Raji (cell line): ENCODE measurements around the gene LRFN2.

Experiments used
- POLR2A ChIP-seq: IDR thresholded peaks from 2 replicates; pipeline ENCODE4 v1.6.1; 2011; ENCODE audit warnings: low read depth, low read length, control low read depth; ENCODE audit not compliant: insufficient read depth

Gene LRFN2

GRCh38 chr6:40606526-40606925, 19.4 kb upstream of the LRFN2 start:
- TF ChIP-seq POLR2A, result no peak

- no peak for TF ChIP-seq POLR2A
Measured at GRCh38 chr6:40604082-40604481, 16.9 kb upstream of the LRFN2 start.

GRCh38 chr6:40599555-40599954, 12.4 kb upstream of the LRFN2 start:
- TF ChIP-seq POLR2A, result no peak

GRCh38 chr6:40598516-40598915, 11.4 kb upstream of the LRFN2 start:
- TF ChIP-seq POLR2A, result no peak

GRCh38 chr6:40597301-40597700, 10.1 kb upstream of the LRFN2 start:
- TF ChIP-seq POLR2A, result no peak

GRCh38 chr6:40588480-40588879, 1.3 kb upstream of the LRFN2 start:
- TF ChIP-seq POLR2A, result no peak

- no peak for TF ChIP-seq POLR2A
Measured at GRCh38 chr6:40588070-40588384, 863 bp upstream of the LRFN2 start.

- no peak for TF ChIP-seq POLR2A
Measured at GRCh38 chr6:40586369-40587201, 579 bp downstream of the LRFN2 start.

GRCh38 chr6:40585651-40586269, 1.4 kb downstream of the LRFN2 start:
- no peak for TF ChIP-seq POLR2A

- no peak for TF ChIP-seq POLR2A
Measured at GRCh38 chr6:40585223-40585622, 1.9 kb downstream of the LRFN2 start.

GRCh38 chr6:40584741-40585140, 2.4 kb downstream of the LRFN2 start:
- TF ChIP-seq POLR2A, result no peak

- no peak for TF ChIP-seq POLR2A
Measured at GRCh38 chr6:40583709-40584108, 3.5 kb downstream of the LRFN2 start.

GRCh38 chr6:40582892-40583291, 4.3 kb downstream of the LRFN2 start:
- no peak for TF ChIP-seq POLR2A

- TF ChIP-seq POLR2A, result no peak
Measured at GRCh38 chr6:40579101-40579500, 8.1 kb downstream of the LRFN2 start.

GRCh38 chr6:40577672-40578071, 9.5 kb downstream of the LRFN2 start:
- no peak for TF ChIP-seq POLR2A

- TF ChIP-seq POLR2A, result no peak
Measured at GRCh38 chr6:40573221-40573620, 13.9 kb downstream of the LRFN2 start.
